ENCODE results near the gene SBSN.

SBSN gene

GRCh38 chr19:35529241-35530218 is 1.4 kb upstream of the SBSN start:
- no peak for DNase-seq

GRCh38 chr19:35525873-35526272 is 2.2 kb downstream of the SBSN start:
- no peak for DNase-seq

GRCh38 chr19:35524181-35524837 is 3.8 kb downstream of the SBSN start:
- DNase-seq, result no peak

- no peak for DNase-seq
Measured at GRCh38 chr19:35522745-35523327, 5.3 kb downstream of the SBSN start.

- no peak for DNase-seq
Measured at GRCh38 chr19:35521124-35521743, 6.9 kb downstream of the SBSN start.

GRCh38 chr19:35519291-35519690 is 8.8 kb downstream of the SBSN start:
- DNase-seq, result no peak

- DNase-seq, result no peak
Measured at GRCh38 chr19:35518313-35518712, 9.8 kb downstream of the SBSN start.

- no peak for DNase-seq
Measured at GRCh38 chr19:35517342-35517741, 10.8 kb downstream of the SBSN start.

GRCh38 chr19:35516310-35516709 is 11.8 kb downstream of the SBSN start:
- DNase-seq, result no peak

GRCh38 chr19:35514282-35514809 is 13.8 kb downstream of the SBSN start:
- DNase-seq, result no peak

- no peak for DNase-seq
Measured at GRCh38 chr19:35513628-35514281, 14.4 kb downstream of the SBSN start, which contains the start of gene DMKN. TSS of gene DMKN (minus strand) at chr19:35513649. CDS start at chr19:35513475, 174 bp downstream.

- no peak for DNase-seq
Measured at GRCh38 chr19:35512831-35513627, 15.1 kb downstream of the SBSN start.

- no peak for DNase-seq
Measured at GRCh38 chr19:35511337-35511736, 16.8 kb downstream of the SBSN start.

- no peak for DNase-seq
Measured at GRCh38 chr19:35510626-35510964, 17.5 kb downstream of the SBSN start.

GRCh38 chr19:35509861-35510625 is 18.1 kb downstream of the SBSN start:
- peak; percentile 39 to 66 (median 57) for DNase-seq

GRCh38 chr19:35509018-35509652 is 19.0 kb downstream of the SBSN start:
- peak in 2 of 5 experiments; percentile 33 to 36 for DNase-seq

- DNase-seq, result no peak
Measured at GRCh38 chr19:35508129-35508528, 20.0 kb downstream of the SBSN start.

- no peak for DNase-seq
Measured at GRCh38 chr19:35507561-35507960, 20.6 kb downstream of the SBSN start.

- DNase-seq, result no peak
Measured at GRCh38 chr19:35506011-35506410, 22.1 kb downstream of the SBSN start.

GRCh38 chr19:35502751-35503150 is 25.4 kb downstream of the SBSN start:
- DNase-seq, result no peak
